DMS 273 treated with DMSO at 0.1 percent for 48 hours (cell line): ENCODE measurements around the gene CD55.

Experiments
- DNase-seq: peaks from one replicate; lab custom pipeline; 2025; lab: John Stamatoyannopoulos, UW

The CD55 gene

GRCh38 chr1:207321079-207321789, at the start of gene CD55:
Gene CD55, plus strand, starts transcription at chr1:207321678. Its CDS starts 88 bp downstream, at chr1:207321766.
- DNase-seq = peak; percentile 79

GRCh38 chr1:207274882-207275281, 46.6 kb upstream of the CD55 start:
- no peak for DNase-seq

GRCh38 chr1:207276465-207276864, 45.0 kb upstream of the CD55 start:
- no peak for DNase-seq

GRCh38 chr1:207277241-207277640, 44.2 kb upstream of the CD55 start:
- no peak for DNase-seq

GRCh38 chr1:207279652-207280051, 41.8 kb upstream of the CD55 start:
- no peak for DNase-seq

GRCh38 chr1:207280706-207281105, 40.8 kb upstream of the CD55 start:
- no peak for DNase-seq

GRCh38 chr1:207282058-207282457, 39.4 kb upstream of the CD55 start:
- no peak for DNase-seq

GRCh38 chr1:207282496-207283380, 38.7 kb upstream of the CD55 start:
- no peak for DNase-seq

GRCh38 chr1:207283421-207283820, 38.1 kb upstream of the CD55 start:
- no peak for DNase-seq

- DNase-seq = no peak
Observed at GRCh38 chr1:207284209-207284897, 37.1 kb upstream of the CD55 start.

- DNase-seq = no peak
Observed at GRCh38 chr1:207286786-207287468, 34.6 kb upstream of the CD55 start.

- no peak for DNase-seq
Observed at GRCh38 chr1:207288315-207288714, 33.2 kb upstream of the CD55 start.

- no peak for DNase-seq
Observed at GRCh38 chr1:207289756-207290155, 31.7 kb upstream of the CD55 start.

GRCh38 chr1:207291723-207292122, 29.8 kb upstream of the CD55 start:
- DNase-seq = no peak

GRCh38 chr1:207298186-207298585, 23.3 kb upstream of the CD55 start:
- no peak for DNase-seq

GRCh38 chr1:207298636-207299398, 22.7 kb upstream of the CD55 start:
- DNase-seq = no peak

- DNase-seq = no peak
Observed at GRCh38 chr1:207300970-207301369, 20.5 kb upstream of the CD55 start.

GRCh38 chr1:207302618-207303393, 18.7 kb upstream of the CD55 start:
- DNase-seq = no peak

GRCh38 chr1:207304710-207305488, 16.6 kb upstream of the CD55 start:
- DNase-seq = no peak

GRCh38 chr1:207305489-207305873, 16.0 kb upstream of the CD55 start:
- DNase-seq = no peak
